Mucosa of descending colon (tissue), 3 donors: ENCODE measurements around the gene NRG4. TPM values are rescaled to one million over a fixed set of nuclear protein-coding genes. Genes with fewer than 3 reads are reported as not detected.

Experiments used
- ATAC-seq: fragments of 200-7000 bp; cut with Tn5 transposase; one replicate; pipeline ENCODE4 v1.9.1; 2020; ENCODE audit warnings: mild to moderate bottlenecking, moderate library complexity
- DNase-seq, 3 donors: peaks; one replicate each; pipeline ENCODE4 v3.0.0-alpha.2; 2020
- H3K36me3 ChIP-seq: fragments of 200-600 bp; one replicate; pipeline ENCODE4 v1.8.0; 2021; ENCODE audit warnings: low read depth, mild to moderate bottlenecking
- H3K4me1 ChIP-seq: fragments of 200-600 bp; one replicate; pipeline ENCODE4 v1.8.0; 2021; ENCODE audit warnings: low read depth, mild to moderate bottlenecking
- H3K4me3 ChIP-seq: fragments of 200-600 bp; one replicate; pipeline ENCODE4 v1.8.0; 2021; ENCODE audit warnings: mild to moderate bottlenecking
- H3K9me3 ChIP-seq: fragments of 200-600 bp; one replicate; pipeline ENCODE4 v1.8.0; 2021; ENCODE audit warnings: mild to moderate bottlenecking
- CTCF ChIP-seq: fragments of 200-600 bp; IDR thresholded peaks from one replicate; pipeline ENCODE4 v1.8.0; 2022; ENCODE audit warnings: antibody characterized with exemption, mild to moderate bottlenecking
- intact Hi-C, 2 donors: fragments of 100-400 bp; cut with DNase I in 1 of 2; cut with micrococcal nuclease in 1 of 2; formaldehyde crosslinking; loops; one replicate each; pipeline versions ENCODE4 v1.11.0 to v1.11.1; 2022; cut with DNase I, micrococcal nuclease
- long read RNA-seq, 2 donors: library from polyadenylated mRNA; unstranded; transcript quantifications; one replicate each; pipeline ENCODE4 v2.0.0, GENCODE V29; 2019 to 2021
- total RNA-seq, 3 donors: library from RNA; stranded (reverse); fragmentation: NEBNext Ultra II Directional in 2 of 3; extraction: Animal tissue kit (Norgen Biotek cat#: 25700) in 2 of 3; gene quantifications; one replicate each; pipeline versions ENCODE4 v1.2.1 to v1.2.4, GENCODE V29; 2021 to 2023
- donor health status: DM: no; HTN: no; CAD: no; lungs with moderate emphysema.
- donor health status: DM: no; HTN: no; CAD: no.
- donor health status: DM: no; HTN: yes; CAD: no.

NRG4 gene
- 1 to 10 TPM in 2 of 3 donors, under 1 TPM in 1; 0.95 to 3.3 (median 3.1) TPM for total RNA-seq
- long read RNA-seq, donor 1, result 0 reads
- long read RNA-seq, donor 2, partial matches to known transcripts, result 0 of 2 reads
- long read RNA-seq, donor 2, other reads (novel, unspliced or antisense), result 2 of 2 reads

- ATAC-seq, result peak; percentile 85
- H3K4me1 ChIP-seq, result peaks cover 7% of the 10 kb centered on the region
Measured at GRCh38 chr15:76011627-76012551, at the start of gene NRG4. Gene NRG4 (minus strand): TSS chr15:76012424. CDS start chr15:76011230, 1,194 bp downstream.

GRCh38 chr15:76061700-76062099 is 49.5 kb upstream of the NRG4 start:
- TF ChIP-seq CTCF, result no peak
- H3K36me3 ChIP-seq, result no peaks in the 10 kb centered on the region
- ATAC-seq (no peak), DNase-seq (no peak)
- H3K9me3 ChIP-seq, result no peaks in the 10 kb centered on the region
- intact Hi-C loops, result loop anchor here in 1 of 2 donors (10.0 kb wide), 1 partner anchor 73 kb away; no protein-coding TSS in a partner anchor
- H3K4me1 ChIP-seq, result no peaks in the 10 kb centered on the region
- no peak overlapping the region for H3K4me3 ChIP-seq

More at GRCh38 chr15:76011627-76012551, at the start of gene NRG4:
- Histone ChIP-seq H3K4me3 (no peak within 1 kb of the TSS), H3K9me3 (no peaks in the 10 kb centered on the region), H3K36me3 (no peaks in the 10 kb centered on the region)
- intact Hi-C loops, result no loop called here
- TF ChIP-seq CTCF, result no peak
- peak; percentile 36 to 52 (median 49) for DNase-seq

GRCh38 chr15:76060118-76060989 is 48.1 kb upstream of the NRG4 start:
- DNase-seq, result no peak
- ATAC-seq, result peak; percentile 8
- Histone ChIP-seq H3K4me1 (no peaks in the 10 kb centered on the region), H3K36me3 (no peaks in the 10 kb centered on the region), H3K4me3 (no peak overlapping the region), H3K9me3 (no peaks in the 10 kb centered on the region)
- TF ChIP-seq CTCF, result no peak
- intact Hi-C loops, result loop anchor here in 1 of 2 donors (10.0 kb wide), 1 partner anchor 74 kb away; no protein-coding TSS in a partner anchor

- DNase-seq (peak; percentile 14 to 43 (median 37)), ATAC-seq (peak; percentile 69)
- Histone ChIP-seq H3K4me3 (peak within 1 kb of the TSS; percentile 21), H3K36me3 (no peaks in the 10 kb centered on the region), H3K9me3 (no peaks in the 10 kb centered on the region), H3K4me1 (no peaks in the 10 kb centered on the region)
- TF ChIP-seq CTCF, result no peak
- intact Hi-C loops, result loop anchor here (5.0 to 10.0 kb wide), 2 partner anchors 75 to 78 kb away; no protein-coding TSS in a partner anchor
Measured at GRCh38 chr15:76059320-76060117, 47.3 kb upstream of the NRG4 start, which contains the start of gene TMEM266. Gene TMEM266 (plus strand): TSS chr15:76059985. CDS start chr15:76134264, 74,279 bp downstream.
